Nephron (organoid): ENCODE measurements around the gene RAPGEF6.
"Not testable (repeated sequence)": the region's sequence is repeated elsewhere in the genome, so short reads cannot be mapped to it uniquely, and the experiment has no call there.

Source experiments
- H3K27ac Mint-ChIP-seq, 3 experiments: 2 replicates each; pipeline ENCODE4 v1.8.0; 2020; ENCODE audit warnings: mixed read lengths in 3 of 3, mild to moderate bottlenecking in 2 of 3, moderate library complexity in 1 of 3
- H3K27me3 Mint-ChIP-seq: 2 replicates; pipeline ENCODE4 v1.8.0; 2021; ENCODE audit warnings: low read depth, mild to moderate bottlenecking, moderate library complexity, mixed read lengths
- H3K36me3 Mint-ChIP-seq: 2 replicates; pipeline ENCODE4 v1.8.0; 2020; ENCODE audit warnings: low read depth, mixed read lengths
- H3K4me1 Mint-ChIP-seq: 2 replicates; pipeline ENCODE4 v1.8.0; 2020; ENCODE audit warnings: mixed read lengths
- H3K4me3 Mint-ChIP-seq, 3 experiments: 2 replicates each; pipeline ENCODE4 v1.8.0; 2020; ENCODE audit warnings: mild to moderate bottlenecking in 3 of 3, mixed read lengths in 3 of 3, moderate library complexity in 2 of 3
- H3K9me3 Mint-ChIP-seq: 2 replicates; pipeline ENCODE4 v1.8.0; 2020; ENCODE audit warnings: mixed read lengths
- TF ChIP-seq, protein P1 (sequence below), 3 experiments: fragments of 200-600 bp; sonication (generic); IDR thresholded peaks; one replicate each; pipeline ENCODE4 v1.5.0; 2021; ENCODE audit warnings: antibody characterized with exemption in 3 of 3; ENCODE audit not compliant: unreplicated experiment in 3 of 3

The RAPGEF6 gene

DNA sequence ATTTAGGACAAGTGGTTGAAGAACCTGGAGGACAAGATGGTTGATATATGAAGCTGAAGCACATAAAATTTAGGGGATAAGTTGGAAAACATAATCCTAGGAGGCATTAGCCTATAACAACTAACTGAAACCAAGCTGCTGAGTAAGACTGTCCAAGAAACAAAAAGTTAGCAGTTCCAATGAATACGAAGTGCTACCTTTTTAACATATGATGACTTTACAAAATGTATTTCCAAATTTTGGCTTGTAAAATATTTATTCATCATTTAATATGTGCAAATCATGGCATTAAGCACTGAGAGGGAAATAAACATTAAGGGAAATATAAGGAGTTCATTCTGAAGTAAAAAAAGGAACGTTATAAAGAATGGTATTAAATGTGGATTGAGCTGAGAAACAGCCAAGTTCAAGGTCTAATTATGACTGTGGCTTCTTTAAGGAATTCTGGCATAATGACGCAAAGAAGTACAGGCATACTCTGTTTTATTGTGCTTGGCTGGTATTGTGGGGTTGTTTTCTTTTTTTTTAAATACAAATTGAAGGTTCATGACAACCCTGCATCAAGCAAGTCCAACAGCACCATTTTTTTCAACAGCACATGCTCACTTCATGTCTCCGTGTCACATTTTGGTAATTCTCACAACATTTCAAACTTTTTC, 7.7 kb downstream of the RAPGEF6 start:
- TF ChIP-seq, protein P1, sequence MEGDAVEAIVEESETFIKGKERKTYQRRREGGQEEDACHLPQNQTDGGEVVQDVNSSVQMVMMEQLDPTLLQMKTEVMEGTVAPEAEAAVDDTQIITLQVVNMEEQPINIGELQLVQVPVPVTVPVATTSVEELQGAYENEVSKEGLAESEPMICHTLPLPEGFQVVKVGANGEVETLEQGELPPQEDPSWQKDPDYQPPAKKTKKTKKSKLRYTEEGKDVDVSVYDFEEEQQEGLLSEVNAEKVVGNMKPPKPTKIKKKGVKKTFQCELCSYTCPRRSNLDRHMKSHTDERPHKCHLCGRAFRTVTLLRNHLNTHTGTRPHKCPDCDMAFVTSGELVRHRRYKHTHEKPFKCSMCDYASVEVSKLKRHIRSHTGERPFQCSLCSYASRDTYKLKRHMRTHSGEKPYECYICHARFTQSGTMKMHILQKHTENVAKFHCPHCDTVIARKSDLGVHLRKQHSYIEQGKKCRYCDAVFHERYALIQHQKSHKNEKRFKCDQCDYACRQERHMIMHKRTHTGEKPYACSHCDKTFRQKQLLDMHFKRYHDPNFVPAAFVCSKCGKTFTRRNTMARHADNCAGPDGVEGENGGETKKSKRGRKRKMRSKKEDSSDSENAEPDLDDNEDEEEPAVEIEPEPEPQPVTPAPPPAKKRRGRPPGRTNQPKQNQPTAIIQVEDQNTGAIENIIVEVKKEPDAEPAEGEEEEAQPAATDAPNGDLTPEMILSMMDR (IDR thresholded peaks at IDR 0.05; ENCODE audit: unreplicated experiment in 3 of 3): no peak
- Mint-ChIP-seq H3K36me3 (peaks cover 24% of the 10 kb centered on the region), H3K9me3 (peaks cover 2% of the 10 kb centered on the region), H3K27ac (no peak overlapping the region), H3K27me3 (no peaks in the 10 kb centered on the region), H3K4me1 (peaks cover 10% of the 10 kb centered on the region), H3K4me3 (no peak overlapping the region)

DNA sequence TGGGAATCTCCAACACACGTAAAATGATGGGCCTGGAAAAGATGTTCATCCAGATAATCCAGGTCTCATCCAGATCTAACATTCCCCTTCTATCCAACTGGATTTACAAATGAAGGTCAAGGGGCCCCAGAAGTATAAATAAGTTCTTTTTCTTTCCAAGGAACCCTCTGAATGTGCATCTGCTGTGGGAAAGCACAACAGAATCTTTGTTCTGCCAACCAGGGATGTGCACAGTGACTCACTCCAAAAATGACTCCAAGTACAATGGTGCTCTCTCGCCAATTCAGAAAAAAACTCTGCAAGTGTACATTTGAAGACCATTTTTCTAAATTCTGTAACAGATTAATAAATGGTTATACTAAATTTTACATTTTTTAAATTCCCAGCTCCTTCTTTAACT, 12.4 kb downstream of the RAPGEF6 start:
- Mint-ChIP-seq H3K27ac (no peak overlapping the region), H3K27me3 (no peaks in the 10 kb centered on the region), H3K4me1 (peaks cover 6% of the 10 kb centered on the region), H3K36me3 (peaks cover 24% of the 10 kb centered on the region), H3K4me3 (no peak overlapping the region), H3K9me3 (peaks cover 2% of the 10 kb centered on the region)
- TF ChIP-seq, protein P1 (IDR thresholded peaks at IDR 0.05; ENCODE audit: unreplicated experiment in 3 of 3): no peak

DNA sequence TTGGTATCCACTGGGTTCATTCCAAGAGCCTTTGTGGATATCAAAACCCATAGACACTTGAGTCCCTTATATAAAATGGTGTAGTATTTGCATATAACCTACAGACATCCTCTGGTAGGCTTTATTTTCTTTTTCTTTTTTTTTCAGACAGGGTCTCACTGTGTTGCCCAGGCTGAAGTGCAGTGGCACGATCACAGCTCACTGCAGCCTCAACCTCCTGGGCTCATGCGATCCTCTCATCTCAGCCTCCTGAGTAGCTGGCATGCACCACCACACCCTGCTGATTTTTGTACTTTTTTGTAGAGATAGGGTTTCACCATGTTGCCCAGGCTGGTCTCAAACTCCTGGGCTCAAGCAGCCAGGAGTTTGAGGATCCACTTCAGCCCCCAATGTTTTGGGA, 13.9 kb downstream of the RAPGEF6 start:
- H3K4me1 Mint-ChIP-seq, H3K9me3 Mint-ChIP-seq, H3K27me3 Mint-ChIP-seq, H3K27ac Mint-ChIP-seq, H3K4me3 Mint-ChIP-seq: not testable (repeated sequence)
- peaks cover 24% of the 10 kb centered on the region for H3K36me3 Mint-ChIP-seq

DNA sequence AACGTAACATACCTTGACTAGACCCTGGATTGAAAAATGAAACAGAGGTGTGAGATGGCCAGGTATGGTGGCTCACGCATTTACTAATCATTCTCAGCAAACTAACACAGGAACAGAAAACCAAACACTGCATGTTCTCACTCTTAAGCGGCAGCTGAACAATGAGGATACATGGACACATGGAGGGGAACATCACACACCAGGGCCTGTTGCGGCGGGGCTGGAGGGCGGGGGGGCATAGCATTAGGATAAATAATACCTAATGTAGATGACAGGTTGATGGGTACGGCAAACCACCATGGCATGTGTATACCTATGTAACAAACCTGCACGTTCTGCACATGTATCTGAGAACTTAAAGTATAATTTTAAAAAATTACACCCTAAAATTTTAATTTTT, 15.9 kb downstream of the RAPGEF6 start:
- Mint-ChIP-seq H3K4me1 (no peaks in the 10 kb centered on the region), H3K27me3 (no peaks in the 10 kb centered on the region)
- TF ChIP-seq, protein P1 (IDR thresholded peaks at IDR 0.05; ENCODE audit: unreplicated experiment in 3 of 3): no peak

DNA sequence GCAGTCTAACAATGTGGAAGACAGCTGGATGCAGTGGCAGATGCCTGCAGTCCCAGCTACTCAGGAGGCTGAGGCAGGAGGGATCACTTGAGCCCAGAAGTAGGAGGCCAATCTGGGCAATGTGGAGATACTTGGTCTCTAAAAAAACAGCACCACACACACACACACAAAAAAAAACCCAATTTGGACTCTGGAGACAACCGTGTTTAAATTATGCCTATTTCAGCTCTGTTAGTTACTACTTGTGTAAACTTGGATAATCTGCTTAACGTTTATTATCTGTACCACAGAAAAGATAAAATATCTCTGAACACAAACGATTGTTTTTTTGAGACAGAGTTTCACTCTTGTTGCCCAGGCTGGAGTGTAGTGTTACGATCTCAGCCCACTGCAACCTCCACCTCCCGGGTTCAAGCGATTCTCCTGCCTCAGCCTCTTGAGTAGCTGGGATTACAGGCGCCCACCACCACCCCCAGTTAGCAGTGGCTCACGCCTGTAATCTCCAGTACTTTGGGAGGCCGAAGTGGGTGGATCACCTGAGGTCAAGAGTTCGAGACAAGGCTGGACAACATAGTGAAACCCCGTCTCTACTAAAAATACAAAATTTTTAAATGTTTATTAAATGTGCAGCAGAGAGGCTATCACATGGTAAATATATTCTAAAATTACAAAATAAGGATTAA, 17.7 kb downstream of the RAPGEF6 start:
- H3K36me3 Mint-ChIP-seq: peaks cover 9% of the 10 kb centered on the region

More for the DNA sequence above, 15.9 kb downstream of the RAPGEF6 start:
- H3K27ac Mint-ChIP-seq: no peak overlapping the region
- H3K36me3 Mint-ChIP-seq: peaks cover 13% of the 10 kb centered on the region
- no peak overlapping the region for H3K4me3 Mint-ChIP-seq
- peaks cover 1% of the 10 kb centered on the region for H3K9me3 Mint-ChIP-seq

DNA sequence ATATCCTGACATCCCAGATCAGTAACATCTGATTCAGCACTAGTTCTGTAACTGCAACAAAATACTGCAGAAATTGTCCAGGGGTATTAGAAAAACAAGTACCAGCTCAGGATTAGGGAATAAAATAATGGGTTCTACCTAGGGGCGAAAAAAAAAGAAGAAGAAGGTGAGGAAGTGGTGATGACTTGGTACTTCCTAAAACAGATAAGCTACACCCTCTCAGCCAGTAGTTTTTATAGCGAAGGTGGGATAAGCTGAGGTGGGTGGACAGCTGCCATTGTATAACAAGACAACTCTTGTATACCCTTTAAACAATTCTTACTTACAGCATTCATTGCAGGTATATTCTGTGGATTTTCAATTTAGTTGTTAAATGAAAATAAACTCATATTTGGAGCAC, 19.1 kb downstream of the RAPGEF6 start:
- Mint-ChIP-seq H3K4me1 (peaks cover 4% of the 10 kb centered on the region), H3K36me3 (peaks cover 9% of the 10 kb centered on the region), H3K27me3 (no peaks in the 10 kb centered on the region), H3K4me3 (no peak overlapping the region), H3K27ac (no peak overlapping the region), H3K9me3 (no peaks in the 10 kb centered on the region)
- TF ChIP-seq, protein P1 (IDR thresholded peaks at IDR 0.05; ENCODE audit: unreplicated experiment in 3 of 3): no peak

More for the DNA sequence above, 17.7 kb downstream of the RAPGEF6 start:
- H3K27ac Mint-ChIP-seq: no peak overlapping the region
- TF ChIP-seq, protein P1 (IDR thresholded peaks at IDR 0.05; ENCODE audit: unreplicated experiment in 3 of 3): no peak
- no peak overlapping the region for H3K4me3 Mint-ChIP-seq
- H3K4me1 Mint-ChIP-seq: peaks cover 4% of the 10 kb centered on the region
- H3K9me3 Mint-ChIP-seq: no peaks in the 10 kb centered on the region
- H3K27me3 Mint-ChIP-seq: no peaks in the 10 kb centered on the region
